Measurements from ENCODE around the gene RGCC.

- no peak for TF ChIP-seq CTCF (tag by site-specific recombination; IDR thresholded peaks at IDR 0.05)
- TF ChIP-seq ZNF292 (tag by site-specific recombination; IDR thresholded peaks at IDR 0.05; ENCODE audit: borderline replicate concordance, low read depth), result no peak
- no peak for TF ChIP-seq ZNF350 (tag by site-specific recombination; IDR thresholded peaks at IDR 0.05)
- no peak for TF ChIP-seq ZNF37A (tag by site-specific recombination; IDR thresholded peaks at IDR 0.05)
- no peak for TF ChIP-seq YY1 (tag by site-specific recombination; IDR thresholded peaks at IDR 0.05)
- TF ChIP-seq ZNF398 (tag by site-specific recombination; IDR thresholded peaks at IDR 0.05), result no peak
Measured at GRCh38 chr13:41496420-41497234, 39.3 kb downstream of the RGCC start.

Data from HEK293 (cell line).